ENCODE measurements around the gene PROZ. TPM values are rescaled to one million over a fixed set of nuclear protein-coding genes. Genes with fewer than 3 reads are reported as not detected.

Gene PROZ
- total RNA-seq, 6 experiments from 2014 or later: not detected

GRCh38 chr13:113151745-113152690, 6.4 kb upstream of the PROZ start:
- Mint-ChIP-seq H3K9me3 (no peaks in the 10 kb centered on the region; the same call in 1 of the 2 replicates), H3K36me3 (ENCODE audit: low read depth) (peaks cover 9% of the 10 kb centered on the region), H3K4me1 (ENCODE audit: low read depth) (peaks cover 27% of the 10 kb centered on the region), H3K27me3 (ENCODE audit: insufficient read depth) (peaks cover 5% of the 10 kb centered on the region), H3K27ac (peak overlapping the region; percentile 73), H3K4me3 (peak overlapping the region; percentile 75)
- no peak for TF ChIP-seq CTCF (IDR thresholded peaks at IDR 0.05)
- peak; percentile 11 for DNase-seq

GRCh38 chr13:113152691-113152983, 5.8 kb upstream of the PROZ start:
- Mint-ChIP-seq H3K4me3 (peak overlapping the region; percentile 75), H3K36me3 (ENCODE audit: low read depth) (peaks cover 9% of the 10 kb centered on the region), H3K27me3 (ENCODE audit: insufficient read depth) (peaks cover 8% of the 10 kb centered on the region), H3K9me3 (no peaks in the 10 kb centered on the region; the same call in 1 of the 2 replicates), H3K27ac (peak overlapping the region; percentile 73), H3K4me1 (ENCODE audit: low read depth) (peaks cover 27% of the 10 kb centered on the region)
- no peak for DNase-seq
- no peak for TF ChIP-seq CTCF (IDR thresholded peaks at IDR 0.05)

GRCh38 chr13:113152984-113153809, 5.3 kb upstream of the PROZ start:
- peak overlapping the region; percentile 79 for H3K4me3 Mint-ChIP-seq
- peaks cover 27% of the 10 kb centered on the region for H3K4me1 Mint-ChIP-seq (ENCODE audit: low read depth)
- no peak for TF ChIP-seq CTCF (IDR thresholded peaks at IDR 0.05)
- H3K27me3 Mint-ChIP-seq (ENCODE audit: insufficient read depth): peaks cover 8% of the 10 kb centered on the region
- peak overlapping the region; percentile 73 for H3K27ac Mint-ChIP-seq
- H3K36me3 Mint-ChIP-seq (ENCODE audit: low read depth): peaks cover 9% of the 10 kb centered on the region
- H3K9me3 Mint-ChIP-seq: no peaks in the 10 kb centered on the region; the same call in 1 of the 2 replicates
- DNase-seq: no peak

- peak; percentile 28 for DNase-seq
Observed at GRCh38 chr13:113153810-113154748, 4.4 kb upstream of the PROZ start.

More at GRCh38 chr13:113153810-113154748, 4.4 kb upstream of the PROZ start:
- Mint-ChIP-seq H3K36me3 (ENCODE audit: low read depth) (peaks cover 9% of the 10 kb centered on the region), H3K4me1 (ENCODE audit: low read depth) (peaks cover 27% of the 10 kb centered on the region), H3K9me3 (no peaks in the 10 kb centered on the region; the same call in 1 of the 2 replicates), H3K4me3 (peak overlapping the region; percentile 79), H3K27me3 (ENCODE audit: insufficient read depth) (peaks cover 7% of the 10 kb centered on the region), H3K27ac (peak overlapping the region; percentile 66)
- no peak for TF ChIP-seq CTCF (IDR thresholded peaks at IDR 0.05)

Measured in HFFc6 (cell line).